OCI-M2 (cell line): ENCODE results near the gene INSC.

Experiments
- DNase-seq: peaks from one replicate; lab custom pipeline; 2025; ENCODE audit not compliant: unreplicated experiment; lab: John Stamatoyannopoulos, UW

Gene INSC

GRCh38 chr11:15213471-15214231 is 98.9 kb downstream of the INSC start:
- DNase-seq: no peak

- DNase-seq: no peak
Observed at GRCh38 chr11:15215005-15215404, 100.3 kb downstream of the INSC start.

- DNase-seq: no peak
Observed at GRCh38 chr11:15216678-15217077, 102.0 kb downstream of the INSC start.

GRCh38 chr11:15217416-15217815 is 102.7 kb downstream of the INSC start:
- no peak for DNase-seq

GRCh38 chr11:15222777-15223176 is 108.1 kb downstream of the INSC start:
- DNase-seq: no peak

- no peak for DNase-seq
Observed at GRCh38 chr11:15223318-15223717, 108.6 kb downstream of the INSC start.

- no peak for DNase-seq
Observed at GRCh38 chr11:15224466-15224865, 109.7 kb downstream of the INSC start.

GRCh38 chr11:15227011-15227410 is 112.3 kb downstream of the INSC start:
- DNase-seq: no peak

GRCh38 chr11:15228331-15228849 is 113.7 kb downstream of the INSC start:
- DNase-seq: no peak

GRCh38 chr11:15229069-15229468 is 114.3 kb downstream of the INSC start:
- no peak for DNase-seq

GRCh38 chr11:15232496-15232895 is 117.8 kb downstream of the INSC start:
- no peak for DNase-seq

GRCh38 chr11:15233371-15234165 is 118.8 kb downstream of the INSC start:
- DNase-seq: no peak

GRCh38 chr11:15234796-15235195 is 120.1 kb downstream of the INSC start:
- no peak for DNase-seq

- DNase-seq: no peak
Observed at GRCh38 chr11:15236559-15236958, 121.8 kb downstream of the INSC start.

- no peak for DNase-seq
Observed at GRCh38 chr11:15238856-15239255, 124.1 kb downstream of the INSC start.

- DNase-seq: no peak
Observed at GRCh38 chr11:15248749-15249148, 134.0 kb downstream of the INSC start.

GRCh38 chr11:15258433-15259165 is 143.9 kb downstream of the INSC start:
- DNase-seq: no peak

- DNase-seq: no peak
Observed at GRCh38 chr11:15266999-15267398, 152.3 kb downstream of the INSC start.

GRCh38 chr11:15268598-15268997 is 153.9 kb downstream of the INSC start:
- no peak for DNase-seq

- no peak for DNase-seq
Observed at GRCh38 chr11:15275141-15275540, 160.4 kb downstream of the INSC start.

GRCh38 chr11:15276621-15277020 is 161.9 kb downstream of the INSC start:
- DNase-seq: no peak
